Stomach (tissue), 9 donors: Measurements from ENCODE around the gene ATP11C. TPM values are rescaled to one million over a fixed set of nuclear protein-coding genes. Genes with fewer than 3 reads are reported as not detected.
A peak's percentile ranks its signal among the peaks of the same experiment; 100 is the strongest.

Experiments
- DNase-seq, 2 donors: peaks; one replicate each; pipeline versions ENCODE4 v3.0.0 to v3.0.0-alpha.2; 2013 to 2019
- H3K27ac ChIP-seq, 5 donors: fragments of 200-600 bp in 4 of 5; sonication (generic) in 4 of 5; one replicate each; pipeline ENCODE4 v1.5.1; 2013 to 2019; ENCODE audit warnings: mild to moderate bottlenecking in 1 of 5, moderate library complexity in 1 of 5
- H3K27me3 ChIP-seq, 3 donors: fragments of 200-600 bp; sonication (generic); one replicate each; pipeline ENCODE4 v1.5.1; 2017 to 2019; ENCODE audit warnings: mixed run types in 1 of 3
- H3K36me3 ChIP-seq, 4 donors: fragments of 200-600 bp; sonication (generic); 1 replicate in 3 of 4; 2 replicates in 1 of 4; pipeline ENCODE4 v1.5.1; 2016 to 2019
- H3K4me1 ChIP-seq, 4 donors: fragments of 200-600 bp; sonication (generic); one replicate each; pipeline ENCODE4 v1.5.1; 2016 to 2019
- H3K4me3 ChIP-seq, 4 donors: fragments of 200-600 bp; sonication (generic) in 3 of 4; one replicate each; pipeline ENCODE4 v1.5.1; 2016 to 2019; ENCODE audit warnings: mild to moderate bottlenecking in 1 of 4
- H3K9me3 ChIP-seq, 4 donors: fragments of 200-600 bp; sonication (generic); one replicate each; pipeline ENCODE4 v1.5.1; 2016 to 2019
- CTCF ChIP-seq, 7 experiments: fragments of 450-650 bp in 4 of 7; fragments of 200-600 bp in 3 of 7; sonication (generic) in 3 of 7; IDR thresholded peaks; one replicate each; pipeline ENCODE4 v1.5.1; 2016 to 2019; ENCODE audit warnings: antibody characterized with exemption in 7 of 7, control low read depth in 2 of 7, mild to moderate bottlenecking in 1 of 7
- EP300 ChIP-seq: sonication (generic); formaldehyde crosslinking; IDR thresholded peaks from one replicate; pipeline ENCODE4 v1.6.1; 2017; ENCODE audit warnings: antibody characterized with exemption
- POLR2A ChIP-seq, 4 donors: fragments of 450-650 bp; IDR thresholded peaks; one replicate each; pipeline ENCODE4 v1.6.1; 2016; ENCODE audit warnings: antibody characterized with exemption in 4 of 4, control low read depth in 2 of 4, mild to moderate bottlenecking in 1 of 4, moderate library complexity in 1 of 4
- POLR2AphosphoS5 ChIP-seq, 3 donors: sonication (generic); formaldehyde crosslinking; IDR thresholded peaks; one replicate each; pipeline ENCODE4 v1.6.1; 2016; ENCODE audit warnings: antibody characterized with exemption in 3 of 3
- WGBS, 5 donors: extraction: QIAGEN DNeasy Blood & Tissue Kit in 3 of 5; methylation state at CpG; one replicate each; pipeline versions ENCODE4 v1.1.5 to v1.1.7; 2013 to 2018; 5-methylcytosine and 5-hydroxymethylcytosine counted together
- intact Hi-C: fragments of 100-400 bp; cut with DNase I; formaldehyde crosslinking; loops from one replicate; pipeline ENCODE4 v1.15.1; 2023; ENCODE audit warnings: low total_unique reads
- polyA plus RNA-seq, 3 donors: library from polyadenylated mRNA; stranded (reverse); fragments of 200-250 nt; gene quantifications; one replicate each; pipeline ENCODE4 v1.2.3, GENCODE V29; 2013
- total RNA-seq, 5 donors: library from RNA; depleted of rRNA; stranded (reverse); fragments of >200 nt; gene quantifications; one replicate each; pipeline versions ENCODE4 v1.1.0 to v1.2.3, GENCODE V29; 2014 to 2016
- donor health status: healthy with polysubstance abuse.
- donor health status: Bipolar disorder and iron deficiency.
- donor health status: healthy.

ATP11C gene
- total and polyA plus RNA-seq, 8 donors: 3.3 to 46.4 (median 10.9) TPM

GRCh38 chrX:139834879-139835278 lies 98.0 kb downstream of the ATP11C start:
- DNase-seq: no peak
- intact Hi-C loops: no loop called here
- Histone ChIP-seq H3K27ac (no peak overlapping the region), H3K27me3 (no peaks in the 10 kb centered on the region), H3K4me1 (peaks cover 0 to 22% (median 10%) of the 10 kb centered on the region in 4 donors), H3K4me3 (no peak overlapping the region), H3K36me3 (no peaks in the 10 kb centered on the region), H3K9me3 (peaks cover 0 to 9% (median 3%) of the 10 kb centered on the region in 4 donors)
- no peak for TF ChIP-seq POLR2AphosphoS5 (IDR thresholded peaks at IDR 0.05)
- no peak for TF ChIP-seq CTCF (IDR thresholded peaks at IDR 0.05)
- no peak for TF ChIP-seq EP300
- TF ChIP-seq POLR2A (IDR thresholded peaks at IDR 0.05): no peak

- no peak overlapping the region for H3K4me3 ChIP-seq
- no peak overlapping the region for H3K27ac ChIP-seq
- TF ChIP-seq POLR2A (IDR thresholded peaks at IDR 0.05): no peak
- no peak for TF ChIP-seq CTCF (IDR thresholded peaks at IDR 0.05)
- TF ChIP-seq EP300: no peak
- TF ChIP-seq POLR2AphosphoS5 (IDR thresholded peaks at IDR 0.05): no peak
- H3K27me3 ChIP-seq: no peaks in the 10 kb centered on the region
- peaks cover 0 to 22% (median 10%) of the 10 kb centered on the region in 4 donors for H3K4me1 ChIP-seq
- intact Hi-C loops: no loop called here
- no peak for DNase-seq
- no peaks in the 10 kb centered on the region for H3K36me3 ChIP-seq
- 61 to 69% (median 67%) methylated on average over 3 of the region's 3 CpGs for WGBS, 5 donors
- H3K9me3 ChIP-seq: no peaks in the 10 kb centered on the region
Measured at GRCh38 chrX:139832718-139833309, 100.0 kb downstream of the ATP11C start.

GRCh38 chrX:139831675-139832456 lies 101.0 kb downstream of the ATP11C start:
- Histone ChIP-seq H3K27me3 (no peaks in the 10 kb centered on the region), H3K27ac (no peak overlapping the region), H3K4me3 (no peak overlapping the region), H3K36me3 (no peaks in the 10 kb centered on the region), H3K4me1 (peaks cover 0 to 26% (median 12%) of the 10 kb centered on the region in 4 donors), H3K9me3 (no peaks in the 10 kb centered on the region)
- no peak for TF ChIP-seq EP300
- peak in 1 of 3 donors; percentile 10 for TF ChIP-seq POLR2AphosphoS5 (IDR thresholded peaks at IDR 0.05)
- 28 to 46% (median 42%) methylated on average over 3 of the region's 3 CpGs for WGBS, 5 donors
- peak in 1 of 2 donors; percentile 50 for DNase-seq
- intact Hi-C loops: no loop called here

- Histone ChIP-seq H3K27me3 (no peaks in the 10 kb centered on the region), H3K27ac (no peak overlapping the region), H3K4me3 (no peak overlapping the region), H3K4me1 (peaks cover 0 to 35% (median 19%) of the 10 kb centered on the region in 4 donors), H3K36me3 (no peaks in the 10 kb centered on the region), H3K9me3 (no peaks in the 10 kb centered on the region)
- TF ChIP-seq POLR2A (IDR thresholded peaks at IDR 0.05) (no peak), EP300 (no peak), CTCF (IDR thresholded peaks at IDR 0.05) (no peak), POLR2AphosphoS5 (IDR thresholded peaks at IDR 0.05) (no peak)
- DNase-seq: no peak
- intact Hi-C loops: no loop called here
Measured at GRCh38 chrX:139831017-139831416, 101.8 kb downstream of the ATP11C start.

GRCh38 chrX:139828830-139829229 lies 104.0 kb downstream of the ATP11C start:
- no peaks in the 10 kb centered on the region for H3K36me3 ChIP-seq
- no peak overlapping the region for H3K27ac ChIP-seq
- H3K27me3 ChIP-seq: no peaks in the 10 kb centered on the region
- no peak for TF ChIP-seq POLR2AphosphoS5 (IDR thresholded peaks at IDR 0.05)
- no peak for TF ChIP-seq POLR2A (IDR thresholded peaks at IDR 0.05)
- TF ChIP-seq CTCF (IDR thresholded peaks at IDR 0.05): no peak
- no peak for TF ChIP-seq EP300
- no peak for DNase-seq
- H3K4me1 ChIP-seq: peaks cover 0 to 47% (median 21%) of the 10 kb centered on the region in 4 donors
- H3K9me3 ChIP-seq: no peaks in the 10 kb centered on the region
- no peak overlapping the region for H3K4me3 ChIP-seq
- 83 to 100% (median 87%) methylated on average over 1 of the region's 1 CpG for WGBS, 5 donors
- intact Hi-C loops: no loop called here
